Measurements from ENCODE around the gene RAI14. TPM values are rescaled to one million over a fixed set of nuclear protein-coding genes. Genes with fewer than 3 reads are reported as not detected.

The RAI14 gene
- total RNA-seq, 3 donors from 2014 or later, result 4.8 to 8.7 (median 7.1) TPM

DNA sequence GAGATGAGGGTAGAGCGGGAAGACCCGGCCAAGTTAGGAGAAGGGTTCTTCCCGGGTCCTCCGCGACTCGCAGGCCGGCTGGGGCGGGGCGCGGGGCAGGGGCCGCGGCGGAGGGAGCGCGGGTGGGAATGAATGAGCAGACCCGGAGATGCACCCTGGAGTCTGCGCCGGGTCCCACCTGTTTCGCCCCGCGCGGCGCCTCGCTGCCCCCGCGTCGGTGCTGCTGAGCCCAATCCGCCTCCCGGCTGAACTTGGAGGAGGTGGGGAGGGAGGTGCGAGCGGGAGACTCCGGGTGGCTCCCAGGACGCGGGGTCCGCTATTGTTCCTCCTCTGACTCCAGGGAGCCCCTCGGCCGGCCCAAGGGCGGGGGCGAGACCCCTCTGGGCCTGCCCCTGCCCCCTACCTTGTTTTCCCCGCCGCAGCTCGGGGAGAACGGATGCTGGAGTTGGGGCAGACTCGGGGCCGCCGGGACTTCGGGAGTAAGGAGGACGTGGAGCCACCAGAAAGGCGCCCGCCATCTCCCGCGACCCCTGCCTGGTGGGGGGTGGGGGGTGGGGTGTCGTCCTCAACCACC is 659 bp downstream of the RAI14 start:
- ATAC-seq, result peak; percentile 42 to 59
- H3K36me3 Mint-ChIP-seq (ENCODE audit: insufficient read depth), result no peaks in the 10 kb centered on the region
- peak; percentile 4 for DNase-seq

DNA sequence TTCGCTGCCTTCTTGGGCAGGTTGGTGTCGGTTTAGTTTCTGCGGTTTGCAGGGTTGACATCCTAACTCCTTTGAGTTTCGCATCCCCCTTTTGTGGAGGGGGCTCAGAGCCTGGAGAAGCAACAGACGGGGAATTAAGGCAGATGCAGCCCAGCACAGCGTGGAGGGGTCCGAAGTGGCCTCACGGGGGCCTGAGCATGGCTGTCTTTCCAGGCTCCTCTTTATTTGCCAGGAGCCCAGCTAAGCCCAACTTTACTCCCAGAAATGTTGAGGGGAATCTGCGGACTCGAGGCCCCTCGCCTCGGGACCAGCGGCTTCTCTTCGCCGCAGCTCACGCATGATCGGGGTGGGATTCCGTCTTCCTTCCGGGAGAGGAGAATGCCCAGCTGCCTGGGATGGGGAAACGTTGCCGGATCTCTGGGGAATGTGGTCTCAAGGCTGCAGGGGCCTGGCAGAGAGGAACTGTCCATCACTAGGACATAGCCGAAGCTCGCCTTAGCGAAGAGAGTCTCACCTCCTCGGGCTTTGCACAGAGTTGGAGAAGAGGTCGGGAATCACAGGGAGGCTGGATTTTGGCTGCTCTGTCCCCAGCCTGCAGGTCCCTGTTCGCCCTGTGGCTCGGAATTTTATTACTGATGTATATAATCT is 1.3 kb downstream of the RAI14 start:
- peak overlapping the region; percentile 72 for H3K4me3 Mint-ChIP-seq
- H3K36me3 Mint-ChIP-seq (ENCODE audit: insufficient read depth), result no peaks in the 10 kb centered on the region
- no peaks in the 10 kb centered on the region for H3K9me3 Mint-ChIP-seq
- peaks cover 19% of the 10 kb centered on the region for H3K4me1 Mint-ChIP-seq (ENCODE audit: low read depth)
- ATAC-seq (no peak), DNase-seq (no peak)
- H3K27me3 Mint-ChIP-seq (ENCODE audit: low read depth), result peaks cover 46% of the 10 kb centered on the region

More for the DNA sequence above, 659 bp downstream of the RAI14 start:
- peaks cover 42% of the 10 kb centered on the region for H3K27me3 Mint-ChIP-seq (ENCODE audit: low read depth)
- no peaks in the 10 kb centered on the region for H3K9me3 Mint-ChIP-seq
- peak overlapping the region; percentile 72 for H3K4me3 Mint-ChIP-seq
- peaks cover 19% of the 10 kb centered on the region for H3K4me1 Mint-ChIP-seq (ENCODE audit: low read depth)

DNA sequence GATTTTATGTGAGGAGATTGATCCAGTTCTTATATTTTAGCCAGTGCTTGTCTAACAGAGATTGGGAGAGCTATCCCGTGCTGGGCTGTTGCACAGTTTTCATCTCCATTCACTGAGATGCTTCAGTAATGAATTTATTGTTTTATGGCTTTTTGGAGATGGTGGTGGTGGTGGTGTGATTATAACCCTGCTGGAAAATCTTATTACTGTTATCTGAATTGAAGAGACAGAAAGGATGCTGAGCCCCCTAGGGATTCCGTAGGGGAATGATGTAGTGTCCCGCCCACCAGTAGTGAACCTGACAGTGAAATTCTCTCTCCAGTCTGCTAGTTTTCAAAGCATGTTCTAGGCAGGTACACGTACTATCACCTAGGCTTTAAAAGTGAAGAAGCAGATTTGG is 1.9 kb downstream of the RAI14 start:
- H3K27me3 Mint-ChIP-seq (ENCODE audit: low read depth), result peaks cover 46% of the 10 kb centered on the region
- H3K4me1 Mint-ChIP-seq (ENCODE audit: low read depth), result peaks cover 19% of the 10 kb centered on the region
- H3K4me3 Mint-ChIP-seq, result peak overlapping the region; percentile 72
- ATAC-seq (no peak), DNase-seq (no peak)
- H3K9me3 Mint-ChIP-seq, result no peaks in the 10 kb centered on the region
- H3K36me3 Mint-ChIP-seq (ENCODE audit: insufficient read depth), result no peaks in the 10 kb centered on the region

DNA sequence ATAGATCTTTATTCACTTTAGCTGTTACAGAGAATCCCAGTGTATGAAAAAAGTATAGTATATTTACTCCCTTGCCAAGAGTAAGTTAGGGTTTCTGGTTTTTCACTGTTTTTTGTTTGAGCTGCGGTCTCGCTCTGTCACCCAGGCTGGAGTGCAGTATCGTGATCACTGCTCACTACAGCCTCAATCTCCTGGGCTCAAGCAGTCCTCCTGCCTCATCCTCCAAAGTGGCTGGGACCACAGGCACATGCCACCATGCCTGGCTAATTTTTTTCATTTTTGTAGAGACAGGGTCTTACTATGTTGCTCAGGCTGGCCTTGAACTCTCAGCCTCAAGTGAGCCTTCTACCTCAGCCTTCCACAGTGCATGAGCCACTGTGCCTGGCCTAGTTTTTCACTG is 3.0 kb downstream of the RAI14 start:
- peaks cover 19% of the 10 kb centered on the region for H3K4me1 Mint-ChIP-seq (ENCODE audit: low read depth)
- no peaks in the 10 kb centered on the region for H3K9me3 Mint-ChIP-seq
- H3K36me3 Mint-ChIP-seq (ENCODE audit: insufficient read depth), result no peaks in the 10 kb centered on the region
- ATAC-seq, result no peak
- H3K27me3 Mint-ChIP-seq (ENCODE audit: low read depth), result peaks cover 47% of the 10 kb centered on the region
- no peak for DNase-seq
- no peak overlapping the region for H3K4me3 Mint-ChIP-seq

DNA sequence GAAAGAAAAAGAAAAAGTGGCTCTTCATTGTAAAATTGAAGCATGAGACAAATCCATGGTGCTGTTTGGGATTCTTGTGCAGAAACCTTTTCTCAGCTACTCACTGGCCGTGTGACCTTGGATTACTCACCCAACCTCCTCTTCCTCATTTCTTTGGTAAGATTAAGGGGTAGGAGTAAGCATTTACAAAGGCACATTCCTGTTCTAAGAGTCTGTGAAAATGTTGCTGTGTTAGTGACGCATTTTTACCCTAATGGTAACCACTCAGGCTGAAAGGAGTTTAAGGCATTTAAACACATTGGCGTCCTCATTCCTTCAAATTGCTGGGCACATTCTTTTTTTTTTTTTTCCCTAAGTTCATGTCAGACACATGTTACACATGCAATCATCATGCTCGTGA is 4.3 kb downstream of the RAI14 start:
- ATAC-seq, result no peak
- Mint-ChIP-seq H3K27me3 (ENCODE audit: low read depth) (peaks cover 41% of the 10 kb centered on the region), H3K4me3 (no peak overlapping the region), H3K4me1 (ENCODE audit: low read depth) (peaks cover 15% of the 10 kb centered on the region), H3K9me3 (no peaks in the 10 kb centered on the region), H3K36me3 (ENCODE audit: insufficient read depth) (no peaks in the 10 kb centered on the region)
- no peak for DNase-seq

DNA sequence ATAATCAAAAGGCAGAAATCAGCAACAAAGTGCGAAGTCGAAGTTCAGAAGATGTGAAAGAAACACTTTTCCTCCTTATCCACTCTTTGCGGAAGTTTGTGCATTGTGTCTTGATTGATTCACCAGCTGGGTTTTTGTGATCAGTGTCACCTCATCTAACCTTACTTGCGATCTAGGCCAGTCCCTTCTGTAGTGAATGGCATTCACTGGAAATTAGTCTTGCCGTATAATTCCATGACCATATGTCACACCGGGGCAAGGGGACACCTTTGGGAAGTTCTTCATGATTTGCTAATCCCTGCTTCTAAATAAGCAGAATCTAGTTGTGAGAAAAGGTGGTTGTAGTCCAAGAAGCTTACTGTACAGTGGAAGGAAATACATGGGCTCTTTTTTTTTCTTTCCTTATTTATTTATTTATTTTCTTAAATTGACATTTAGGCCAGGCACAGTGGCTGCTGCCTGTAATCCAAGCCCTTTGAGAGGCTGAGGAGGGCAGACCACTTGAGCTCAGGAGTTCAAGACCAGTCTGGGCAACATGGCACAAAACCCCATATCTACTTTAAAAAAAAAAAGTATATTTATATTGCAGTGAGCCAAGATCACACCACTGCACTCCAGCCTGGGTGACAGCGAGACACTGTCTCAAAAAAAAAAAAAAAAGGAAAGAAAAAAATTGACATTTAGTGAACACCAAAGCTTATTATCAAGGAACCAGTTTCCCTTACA is 7.8 kb downstream of the RAI14 start:
- no peak for ATAC-seq
- no peaks in the 10 kb centered on the region for H3K36me3 Mint-ChIP-seq (ENCODE audit: insufficient read depth)
- DNase-seq, result no peak
- H3K27me3 Mint-ChIP-seq (ENCODE audit: low read depth), result peaks cover 22% of the 10 kb centered on the region
- H3K4me1 Mint-ChIP-seq (ENCODE audit: low read depth), result no peaks in the 10 kb centered on the region
- H3K9me3 Mint-ChIP-seq, result no peaks in the 10 kb centered on the region
- H3K4me3 Mint-ChIP-seq, result no peak overlapping the region

DNA sequence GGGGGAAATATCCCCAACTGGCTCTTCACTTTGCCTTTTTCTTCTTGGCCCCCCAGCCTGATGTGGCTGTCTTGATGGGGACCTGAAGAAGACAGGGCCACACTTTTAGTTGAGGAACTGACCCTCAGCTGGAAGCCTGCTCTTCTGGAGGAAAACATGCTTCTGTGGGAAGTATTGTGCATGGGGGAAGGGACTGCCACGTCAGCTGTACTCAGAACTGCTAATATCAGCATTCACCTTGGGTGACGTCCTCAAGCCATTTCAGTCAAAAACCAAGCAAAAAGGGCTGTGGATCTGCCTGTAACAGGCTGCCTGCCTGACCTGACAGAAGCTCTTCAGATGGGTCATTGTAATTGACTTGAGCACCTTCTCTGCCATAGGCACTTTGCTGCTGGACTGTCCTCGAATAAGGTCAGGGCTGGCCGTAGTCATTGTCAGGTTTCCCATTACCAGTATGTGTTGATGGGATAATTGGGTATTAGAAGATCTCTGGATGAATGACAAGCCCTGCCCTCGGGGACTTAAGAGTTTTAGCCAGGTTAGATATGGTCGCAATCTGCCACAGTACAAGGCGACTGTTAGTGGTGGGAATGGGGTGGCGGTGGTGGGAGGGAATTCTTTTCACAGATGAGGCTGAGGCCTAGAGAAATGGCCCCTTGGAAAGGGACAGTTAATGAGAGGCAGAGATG is 10.4 kb downstream of the RAI14 start:
- ATAC-seq, result no peak
- Mint-ChIP-seq H3K36me3 (ENCODE audit: insufficient read depth) (no peaks in the 10 kb centered on the region), H3K4me1 (ENCODE audit: low read depth) (no peaks in the 10 kb centered on the region), H3K9me3 (no peaks in the 10 kb centered on the region), H3K27me3 (ENCODE audit: low read depth) (peaks cover 8% of the 10 kb centered on the region), H3K4me3 (no peak overlapping the region)
- no peak for DNase-seq

DNA sequence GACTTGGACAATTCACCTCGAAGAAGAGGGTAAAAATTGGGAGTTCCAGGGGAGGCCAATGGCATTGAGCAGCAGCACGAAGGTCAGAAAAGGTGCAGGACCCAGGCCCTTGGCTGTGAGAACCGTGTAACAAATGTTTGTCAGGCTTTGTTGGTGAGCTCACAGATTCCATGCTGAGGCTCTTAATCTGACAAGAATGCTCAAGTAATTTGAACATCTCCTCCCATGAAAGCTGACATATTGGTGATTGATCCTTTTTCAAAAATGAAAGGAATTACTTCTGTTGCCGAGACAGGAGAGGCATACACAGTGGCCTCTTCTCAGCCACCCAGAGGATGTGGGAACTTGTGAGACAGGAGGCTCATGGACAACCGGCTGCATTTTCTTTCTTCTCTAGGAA is 11.6 kb downstream of the RAI14 start:
- DNase-seq (no peak), ATAC-seq (no peak)
- H3K36me3 Mint-ChIP-seq (ENCODE audit: insufficient read depth), result no peaks in the 10 kb centered on the region
- H3K27me3 Mint-ChIP-seq (ENCODE audit: low read depth), result peaks cover 2% of the 10 kb centered on the region
- no peaks in the 10 kb centered on the region for H3K4me1 Mint-ChIP-seq (ENCODE audit: low read depth)
- H3K4me3 Mint-ChIP-seq, result no peak overlapping the region
- no peaks in the 10 kb centered on the region for H3K9me3 Mint-ChIP-seq

DNA sequence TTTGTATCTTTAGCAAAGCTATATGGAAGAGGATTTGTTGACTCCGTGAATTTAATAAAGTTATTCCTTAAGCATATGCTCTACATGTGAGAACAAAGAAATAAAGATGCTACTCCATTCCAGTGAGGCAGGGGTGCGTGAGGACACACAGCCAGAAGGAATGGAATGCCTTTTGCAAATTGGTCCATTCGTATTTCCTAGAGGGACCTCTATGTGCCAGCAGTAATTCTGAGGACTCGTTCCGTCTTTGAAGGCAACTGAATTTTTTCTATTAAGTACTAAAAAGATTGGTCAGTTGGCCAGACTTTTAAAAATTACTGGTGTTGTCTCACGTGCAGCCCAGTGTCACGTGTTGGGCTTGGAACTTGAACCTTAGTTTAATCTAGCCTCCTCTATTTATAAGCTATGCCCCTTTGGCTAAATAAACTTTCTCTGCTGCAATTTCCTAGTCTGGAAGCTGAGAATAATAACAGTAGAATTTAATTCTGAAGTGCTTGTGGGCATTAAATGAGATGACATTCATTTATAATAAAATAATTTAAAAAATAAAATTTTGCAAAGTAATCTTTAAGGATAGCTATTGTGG is 13.9 kb downstream of the RAI14 start:
- no peaks in the 10 kb centered on the region for H3K27me3 Mint-ChIP-seq (ENCODE audit: low read depth)
- no peaks in the 10 kb centered on the region for H3K4me1 Mint-ChIP-seq (ENCODE audit: low read depth)
- DNase-seq, result no peak
- ATAC-seq, result no peak
- H3K36me3 Mint-ChIP-seq (ENCODE audit: insufficient read depth), result no peaks in the 10 kb centered on the region
- H3K9me3 Mint-ChIP-seq, result no peaks in the 10 kb centered on the region
- H3K4me3 Mint-ChIP-seq, result no peak overlapping the region

DNA sequence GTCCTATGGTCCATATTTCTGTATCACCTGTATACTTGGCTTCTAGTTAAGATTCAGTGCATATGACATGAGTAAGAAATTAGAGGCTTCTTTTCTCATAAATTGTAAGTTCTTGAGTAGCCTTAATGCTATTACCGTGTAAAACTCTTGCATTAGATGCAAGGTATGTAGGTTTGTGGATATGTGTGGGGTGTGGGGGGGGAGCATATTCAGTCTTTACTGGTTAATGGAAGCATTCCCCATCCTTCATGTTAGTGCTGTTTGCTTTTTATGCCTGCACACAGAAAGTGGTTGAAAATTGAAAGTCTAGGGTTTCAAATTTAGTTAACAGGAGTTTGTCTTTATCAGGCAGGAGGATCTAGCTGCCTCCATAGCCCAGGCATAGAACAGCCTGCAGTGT is 16.1 kb downstream of the RAI14 start:
- no peak overlapping the region for H3K4me3 Mint-ChIP-seq
- no peaks in the 10 kb centered on the region for H3K27me3 Mint-ChIP-seq (ENCODE audit: low read depth)
- no peaks in the 10 kb centered on the region for H3K36me3 Mint-ChIP-seq (ENCODE audit: insufficient read depth)
- DNase-seq, result no peak
- no peaks in the 10 kb centered on the region for H3K9me3 Mint-ChIP-seq
- no peaks in the 10 kb centered on the region for H3K4me1 Mint-ChIP-seq (ENCODE audit: low read depth)
- ATAC-seq, result no peak

DNA sequence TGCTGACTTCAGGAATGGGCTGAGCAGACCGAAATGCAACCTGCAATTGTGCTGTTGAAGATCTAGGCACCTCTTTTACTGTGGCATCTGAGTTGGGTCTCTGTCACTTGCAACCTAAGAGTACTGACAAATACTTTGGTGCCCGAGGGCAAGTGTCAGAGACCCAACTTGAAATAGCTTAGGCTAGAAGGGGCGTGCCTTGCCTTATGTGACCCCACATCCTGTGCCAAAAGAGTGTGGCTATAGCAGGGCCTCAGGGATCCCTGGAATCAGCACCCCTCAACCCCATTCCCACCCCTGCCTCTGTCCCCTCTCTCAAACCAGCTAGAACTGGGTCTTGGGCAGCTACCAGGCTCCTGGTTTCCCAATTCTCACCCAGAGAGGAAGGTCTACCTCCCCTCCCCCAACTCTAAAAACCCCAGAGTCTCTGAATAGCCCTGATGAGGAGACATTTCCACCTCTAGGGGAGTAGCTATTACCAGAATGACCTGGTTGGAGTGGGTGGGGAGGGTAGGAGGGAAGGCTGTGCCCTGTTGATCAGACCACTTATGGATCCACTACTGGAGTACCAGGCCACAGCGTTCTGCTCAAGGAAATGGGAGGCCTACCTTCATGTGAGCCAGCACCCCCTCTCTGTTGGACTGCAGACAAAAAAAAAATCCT is 17.5 kb downstream of the RAI14 start:
- no peak for DNase-seq
- Mint-ChIP-seq H3K27me3 (ENCODE audit: low read depth) (no peaks in the 10 kb centered on the region), H3K4me3 (no peak overlapping the region), H3K36me3 (ENCODE audit: insufficient read depth) (no peaks in the 10 kb centered on the region), H3K9me3 (no peaks in the 10 kb centered on the region), H3K4me1 (ENCODE audit: low read depth) (no peaks in the 10 kb centered on the region)
- no peak for ATAC-seq

DNA sequence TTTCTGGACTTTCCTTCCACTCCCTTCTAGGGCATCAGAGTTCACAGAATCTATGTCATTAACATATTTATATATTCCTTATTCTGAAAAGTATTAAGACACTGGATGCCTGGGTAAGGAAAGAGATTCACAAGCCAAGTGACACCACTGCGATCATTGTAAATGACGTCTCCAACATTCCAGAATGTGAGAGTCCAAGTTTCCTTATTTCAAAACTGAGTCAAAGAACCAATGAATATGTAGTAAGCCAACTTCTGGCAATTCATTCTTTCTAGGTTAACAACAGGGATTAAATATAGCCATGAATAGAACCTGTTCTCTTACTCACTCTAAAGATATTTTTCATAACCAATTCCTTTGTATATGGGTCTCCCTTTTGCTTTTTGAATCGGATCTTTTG is 18.1 kb downstream of the RAI14 start:
- Mint-ChIP-seq H3K4me3 (no peak overlapping the region), H3K9me3 (no peaks in the 10 kb centered on the region), H3K36me3 (ENCODE audit: insufficient read depth) (no peaks in the 10 kb centered on the region), H3K27me3 (ENCODE audit: low read depth) (no peaks in the 10 kb centered on the region), H3K4me1 (ENCODE audit: low read depth) (no peaks in the 10 kb centered on the region)
- ATAC-seq (no peak), DNase-seq (no peak)

DNA sequence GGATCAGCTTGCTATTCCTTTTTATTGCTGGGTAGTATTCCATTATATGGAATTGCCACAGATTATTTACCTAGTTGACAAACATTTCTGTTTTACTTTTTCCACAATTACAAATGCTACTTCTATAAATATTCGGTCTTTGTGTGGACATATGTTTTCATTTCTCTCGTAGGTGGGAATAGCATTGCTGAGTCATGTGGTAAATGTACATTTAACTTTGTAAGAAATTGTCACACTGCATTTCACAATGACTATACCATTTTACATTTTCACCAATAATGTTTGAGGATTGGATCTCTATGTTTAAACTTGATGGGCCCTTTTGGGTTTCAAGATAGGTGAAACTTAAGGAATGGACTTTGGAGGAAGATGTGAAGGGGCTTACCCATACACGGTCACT is 19.7 kb downstream of the RAI14 start:
- no peak for ATAC-seq
- Mint-ChIP-seq H3K27me3 (ENCODE audit: low read depth) (no peaks in the 10 kb centered on the region), H3K4me1 (ENCODE audit: low read depth) (no peaks in the 10 kb centered on the region), H3K4me3 (no peak overlapping the region), H3K36me3 (ENCODE audit: insufficient read depth) (no peaks in the 10 kb centered on the region), H3K9me3 (no peaks in the 10 kb centered on the region)
- no peak for DNase-seq

DNA sequence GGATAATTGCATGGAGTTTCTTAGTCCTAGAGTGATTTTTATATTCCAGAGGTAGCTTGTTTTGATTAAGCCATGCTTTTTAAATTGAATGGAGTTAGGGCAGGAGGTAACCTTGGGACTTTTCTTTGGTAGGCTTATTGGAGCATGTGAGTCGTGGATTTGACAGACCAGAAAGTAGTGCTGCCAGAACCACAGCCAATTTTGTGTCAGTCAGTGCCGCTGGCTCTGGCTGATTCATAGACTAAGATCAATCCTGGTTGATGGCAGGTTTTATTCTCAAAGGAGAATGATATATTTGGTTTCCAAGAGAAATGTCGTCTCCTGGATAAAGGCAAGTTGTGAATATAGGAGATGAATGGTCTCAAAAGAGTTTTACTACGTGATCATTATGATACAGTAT is 20.3 kb downstream of the RAI14 start:
- DNase-seq (no peak), ATAC-seq (no peak)
- H3K4me3 Mint-ChIP-seq, result no peak overlapping the region
- no peaks in the 10 kb centered on the region for H3K36me3 Mint-ChIP-seq (ENCODE audit: insufficient read depth)
- no peaks in the 10 kb centered on the region for H3K4me1 Mint-ChIP-seq (ENCODE audit: low read depth)
- no peaks in the 10 kb centered on the region for H3K9me3 Mint-ChIP-seq
- H3K27me3 Mint-ChIP-seq (ENCODE audit: low read depth), result no peaks in the 10 kb centered on the region

Data from activated T-cell treated with anti-CD3 and anti-CD28 coated beads, Interleukin-2, amount 50 U/mL, for 4 hours (primary cell).